Measurements from ENCODE around the gene ZNF467.

DNA sequence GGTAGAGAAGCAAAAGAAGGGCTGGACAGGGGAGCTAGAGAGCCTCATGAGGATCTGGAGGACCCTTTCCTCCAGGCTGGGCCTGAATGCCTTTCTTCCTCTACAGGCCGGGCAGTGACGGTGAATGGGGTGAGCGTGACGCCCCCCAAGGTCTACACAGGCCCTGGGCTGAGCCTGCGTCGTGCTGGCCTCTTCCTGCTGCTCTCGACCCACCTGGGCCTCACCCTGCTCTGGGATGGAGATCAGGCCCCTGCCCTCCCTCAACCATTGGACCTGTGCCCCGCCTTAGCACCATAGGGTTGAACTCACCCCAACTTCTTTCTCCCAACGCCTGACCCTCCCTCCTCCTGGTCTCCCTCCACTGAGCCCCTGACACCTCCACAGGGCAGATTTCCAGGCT lies 12.6 kb upstream of the ZNF467 start:
- TF ChIP-seq GATA3 (IDR thresholded peaks at IDR 0.05; ENCODE audit: low read depth, low read length) (no peak), GATA2 (IDR thresholded peaks at IDR 0.05; ENCODE audit: low read depth, low read length) (no peak)
